ENCODE results near the gene USPL1.

The USPL1 gene

DNA sequence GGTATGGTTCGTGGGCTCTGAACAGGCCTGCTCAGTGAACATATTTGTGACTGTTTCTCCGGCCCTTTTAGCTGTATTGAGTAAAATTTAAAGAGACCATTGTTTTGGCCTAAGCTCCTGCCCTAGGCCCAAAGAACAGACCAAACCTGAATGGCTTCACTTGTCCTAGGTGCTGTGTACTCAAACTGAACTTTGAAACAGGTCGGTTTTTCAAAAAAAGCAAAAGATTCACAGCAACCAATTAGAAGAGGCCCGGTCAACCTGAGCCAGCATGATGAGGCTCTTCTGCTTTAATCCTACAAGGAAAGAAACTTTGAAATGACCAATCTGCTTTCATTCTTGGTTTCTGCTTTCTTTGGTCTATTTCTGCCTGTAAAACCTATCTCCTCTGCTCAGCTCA, 50.6 kb downstream of the USPL1 start:
- no peak for TF ChIP-seq CTCF (IDR thresholded peaks at IDR 0.05)
- TF ChIP-seq ZFX (IDR thresholded peaks at IDR 0.05; ENCODE audit: borderline replicate concordance): no peak
- no peak overlapping the region for H3K27ac ChIP-seq

DNA sequence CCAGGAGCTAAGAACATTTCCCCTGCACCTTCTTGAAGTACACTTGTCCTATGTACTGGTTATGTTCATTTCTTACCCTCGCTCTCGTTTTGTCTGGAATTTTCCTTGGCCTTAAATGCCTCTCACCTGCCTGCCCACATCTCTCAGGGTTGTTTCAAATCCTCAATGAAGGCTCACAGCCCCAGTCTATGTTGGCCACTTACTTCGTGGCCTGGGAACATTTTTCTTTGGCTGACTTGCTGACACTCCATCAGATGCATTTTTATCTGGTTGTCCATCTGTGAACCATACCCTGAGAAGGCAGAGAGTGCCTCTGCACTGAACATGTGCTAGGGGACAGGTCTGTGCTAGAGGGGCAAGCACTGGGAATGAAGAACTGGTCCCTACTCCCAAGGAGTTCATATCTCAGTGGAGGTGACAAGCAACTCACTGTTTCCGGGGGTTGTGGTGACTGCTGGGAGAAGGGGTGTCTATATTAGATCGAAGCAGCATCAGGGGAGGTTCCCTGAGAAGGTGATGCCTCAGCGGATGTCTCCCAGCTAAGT, 53.6 kb downstream of the USPL1 start:
- no peak overlapping the region for H3K27ac ChIP-seq
- TF ChIP-seq CTCF (IDR thresholded peaks at IDR 0.05): no peak
- TF ChIP-seq ZFX (IDR thresholded peaks at IDR 0.05; ENCODE audit: borderline replicate concordance): no peak

DNA sequence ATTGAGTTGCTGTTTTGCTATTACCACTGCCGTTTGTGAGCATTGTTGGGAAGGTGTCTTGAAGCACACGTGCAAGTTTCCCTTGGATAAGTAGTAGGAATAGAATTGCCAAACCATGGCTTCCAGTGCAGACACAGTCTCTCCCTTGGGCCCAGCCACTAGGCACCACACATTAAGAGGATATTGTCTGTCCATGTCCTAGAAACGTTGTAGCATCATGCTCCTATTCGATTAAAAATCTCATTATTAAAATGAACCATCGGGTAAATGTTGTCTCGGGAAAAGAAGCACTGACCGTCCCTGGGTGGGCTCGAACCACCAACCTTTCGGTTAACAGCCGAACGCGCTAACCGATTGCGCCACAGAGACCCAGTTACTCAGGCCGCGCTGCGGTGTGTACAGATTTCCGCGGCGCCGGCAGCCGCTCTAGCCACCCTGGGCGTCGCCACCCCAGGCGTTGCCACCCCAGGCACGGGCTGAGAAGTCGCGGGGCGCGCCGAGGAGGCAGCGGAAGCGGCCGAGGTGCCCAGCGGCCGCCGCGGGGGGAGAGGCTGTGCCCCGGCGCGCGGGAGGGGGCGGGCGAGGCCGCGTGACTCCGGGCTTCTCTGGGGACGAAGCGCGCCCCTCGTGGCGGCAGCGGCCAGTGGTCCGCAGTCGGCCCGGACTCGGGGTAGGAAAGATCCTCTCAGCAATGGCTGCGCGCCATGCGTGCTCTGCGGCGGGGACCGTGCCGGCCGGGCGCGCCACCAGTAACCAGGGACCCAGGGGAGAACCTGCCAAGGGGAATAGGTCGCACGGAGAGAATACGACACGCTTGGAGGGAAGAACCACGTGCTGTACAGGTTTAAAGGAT, 56.2 kb downstream of the USPL1 start:
- peak overlapping the region; percentile 37 for H3K27ac ChIP-seq
- TF ChIP-seq CTCF (IDR thresholded peaks at IDR 0.05) (peak; percentile 89), ZFX (IDR thresholded peaks at IDR 0.05; ENCODE audit: borderline replicate concordance) (no peak)

DNA sequence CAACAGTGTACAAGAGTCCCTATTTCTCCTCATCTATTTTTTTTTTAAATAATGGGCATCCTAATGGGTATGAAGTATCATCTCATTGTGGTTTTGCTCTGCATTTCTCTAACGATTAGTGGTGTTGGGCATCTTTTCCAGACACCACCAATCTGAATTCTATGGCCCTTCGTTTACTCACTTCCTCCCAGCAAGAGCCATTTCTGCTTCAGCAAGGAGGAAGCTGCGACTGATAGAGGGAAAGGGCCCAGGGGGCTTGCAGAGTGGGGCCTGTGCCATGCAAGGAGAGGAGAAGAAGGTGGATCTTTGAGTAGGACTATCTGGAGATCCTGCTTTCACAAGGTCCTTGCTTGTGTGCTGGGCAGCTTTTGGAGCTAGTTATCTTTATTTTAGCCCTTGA, 58.0 kb downstream of the USPL1 start:
- TF ChIP-seq CTCF (IDR thresholded peaks at IDR 0.05) (no peak), ZFX (IDR thresholded peaks at IDR 0.05; ENCODE audit: borderline replicate concordance) (no peak)
- no peak overlapping the region for H3K27ac ChIP-seq

DNA sequence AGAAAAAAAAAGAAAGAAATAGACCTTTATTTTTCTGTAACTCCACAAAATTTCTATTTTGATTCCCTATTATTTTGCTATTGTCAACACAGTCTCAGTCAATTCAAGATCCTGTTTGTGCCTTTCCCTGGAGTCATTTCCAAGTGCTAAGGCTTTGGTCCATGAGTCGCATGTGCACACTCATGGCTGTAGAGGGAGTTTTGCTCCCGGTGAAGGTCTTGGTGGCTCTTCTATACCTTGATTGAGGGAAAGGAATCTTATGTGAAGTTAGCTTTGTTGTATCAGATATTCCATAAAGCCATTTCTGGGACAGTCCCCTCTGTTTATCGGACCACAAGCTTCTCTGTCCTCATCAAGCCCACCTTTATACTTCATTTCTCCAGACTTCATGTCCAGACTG, 59.0 kb downstream of the USPL1 start:
- peak; percentile 18 for TF ChIP-seq CTCF (IDR thresholded peaks at IDR 0.05)
- no peak for TF ChIP-seq ZFX (IDR thresholded peaks at IDR 0.05; ENCODE audit: borderline replicate concordance)
- H3K27ac ChIP-seq: no peak overlapping the region

DNA sequence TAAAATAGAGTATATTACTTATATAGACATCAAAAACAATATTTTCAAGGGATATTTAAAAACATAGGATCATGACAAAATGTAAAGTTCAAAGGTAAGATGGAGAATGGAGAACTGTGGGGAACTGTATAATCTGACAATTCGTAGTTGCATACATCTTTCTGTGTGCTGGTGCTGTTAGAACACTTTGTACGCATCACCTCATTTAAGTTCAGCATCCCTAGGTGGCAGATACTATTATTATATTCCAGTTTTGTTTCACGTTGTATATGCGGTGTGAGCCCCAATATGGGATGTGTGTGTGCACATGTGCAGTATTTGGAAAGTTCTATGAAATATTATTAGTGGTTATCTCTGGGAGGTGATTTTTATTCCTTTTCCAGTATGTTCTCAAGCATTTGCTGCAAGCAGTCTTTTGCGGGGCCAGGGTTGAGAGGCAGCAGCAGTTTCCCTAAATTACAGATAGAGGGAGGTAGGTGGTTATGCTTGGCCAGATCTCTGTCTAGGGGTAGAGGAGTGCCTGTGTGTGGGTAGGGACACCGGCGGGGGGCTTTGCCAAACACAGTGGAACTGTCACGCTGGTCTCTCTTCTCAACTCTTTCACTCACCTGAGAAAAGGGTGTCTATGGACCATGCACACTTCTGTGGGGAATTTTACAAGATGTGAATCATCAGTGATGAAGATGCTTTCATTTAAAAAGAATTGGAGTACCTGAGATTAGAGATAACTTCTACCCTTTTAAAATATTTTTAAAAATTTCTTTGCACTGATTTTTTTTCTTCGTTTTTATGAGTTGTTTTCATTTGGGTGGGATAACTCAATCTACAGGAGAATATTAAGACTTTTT, 62.0 kb downstream of the USPL1 start:
- TF ChIP-seq ZFX (IDR thresholded peaks at IDR 0.05; ENCODE audit: borderline replicate concordance): no peak
- TF ChIP-seq CTCF (IDR thresholded peaks at IDR 0.05): peak; percentile 30; the same call in 1 of the 2 replicates
- no peak overlapping the region for H3K27ac ChIP-seq

Data from 22Rv1 (cell line).